ENCODE data around the gene CD244. TPM values are rescaled to one million over a fixed set of nuclear protein-coding genes. Genes with fewer than 3 reads are reported as not detected.
A peak's percentile ranks its signal among the peaks of the same experiment; 100 is the strongest.

CD244 gene
- total RNA-seq, 1 experiment from 2014 or later, result not detected

GRCh38 chr1:160855181-160855981 lies 7.3 kb downstream of the CD244 start:
- in situ Hi-C loops (cut with HindIII; ENCODE audit: low sequenced_read_pairs), result no loop called here

GRCh38 chr1:160853754-160854153 lies 8.9 kb downstream of the CD244 start:
- in situ Hi-C loops (cut with HindIII; ENCODE audit: low sequenced_read_pairs), result no loop called here
- DNase-seq (ENCODE audit: low spot score), result no peak

More at GRCh38 chr1:160855181-160855981, 7.3 kb downstream of the CD244 start:
- no peak for DNase-seq (ENCODE audit: low spot score)

GRCh38 chr1:160853014-160853413 lies 9.7 kb downstream of the CD244 start:
- no peak for DNase-seq (ENCODE audit: low spot score)

GRCh38 chr1:160850993-160851392 lies 11.7 kb downstream of the CD244 start:
- in situ Hi-C loops (cut with HindIII; ENCODE audit: low sequenced_read_pairs), result no loop called here
- DNase-seq (ENCODE audit: low spot score), result no peak

More at GRCh38 chr1:160853014-160853413, 9.7 kb downstream of the CD244 start:
- in situ Hi-C loops (cut with HindIII; ENCODE audit: low sequenced_read_pairs), result no loop called here

GRCh38 chr1:160850541-160850940 lies 12.1 kb downstream of the CD244 start:
- DNase-seq (ENCODE audit: low spot score), result no peak
- in situ Hi-C loops (cut with HindIII; ENCODE audit: low sequenced_read_pairs), result no loop called here

- no peak for DNase-seq (ENCODE audit: low spot score)
- in situ Hi-C loops (cut with HindIII; ENCODE audit: low sequenced_read_pairs), result no loop called here
Measured at GRCh38 chr1:160846281-160846680, 16.4 kb downstream of the CD244 start.

- DNase-seq (ENCODE audit: low spot score), result no peak
- in situ Hi-C loops (cut with HindIII; ENCODE audit: low sequenced_read_pairs), result no loop called here
Measured at GRCh38 chr1:160844447-160845232, 18.0 kb downstream of the CD244 start.

GRCh38 chr1:160841079-160841478 lies 21.6 kb downstream of the CD244 start:
- in situ Hi-C loops (cut with HindIII; ENCODE audit: low sequenced_read_pairs), result no loop called here

GRCh38 chr1:160839746-160840145 lies 22.9 kb downstream of the CD244 start:
- no peak for DNase-seq (ENCODE audit: low spot score)
- in situ Hi-C loops (cut with HindIII; ENCODE audit: low sequenced_read_pairs), result no loop called here

More at GRCh38 chr1:160841079-160841478, 21.6 kb downstream of the CD244 start:
- DNase-seq (ENCODE audit: low spot score), result no peak

GRCh38 chr1:160838888-160839287 lies 23.8 kb downstream of the CD244 start:
- in situ Hi-C loops (cut with HindIII; ENCODE audit: low sequenced_read_pairs), result no loop called here

GRCh38 chr1:160837558-160838205 lies 25.0 kb downstream of the CD244 start:
- no peak for DNase-seq (ENCODE audit: low spot score)
- in situ Hi-C loops (cut with HindIII; ENCODE audit: low sequenced_read_pairs), result no loop called here

More at GRCh38 chr1:160838888-160839287, 23.8 kb downstream of the CD244 start:
- DNase-seq (ENCODE audit: low spot score), result no peak

GRCh38 chr1:160836981-160837557 lies 25.6 kb downstream of the CD244 start:
- DNase-seq (ENCODE audit: low spot score), result no peak

GRCh38 chr1:160836561-160836960 lies 26.1 kb downstream of the CD244 start:
- DNase-seq (ENCODE audit: low spot score), result no peak
- in situ Hi-C loops (cut with HindIII; ENCODE audit: low sequenced_read_pairs), result no loop called here

More at GRCh38 chr1:160836981-160837557, 25.6 kb downstream of the CD244 start:
- in situ Hi-C loops (cut with HindIII; ENCODE audit: low sequenced_read_pairs), result no loop called here

GRCh38 chr1:160835751-160836150 lies 26.9 kb downstream of the CD244 start:
- in situ Hi-C loops (cut with HindIII; ENCODE audit: low sequenced_read_pairs), result no loop called here

GRCh38 chr1:160834945-160835565 lies 27.6 kb downstream of the CD244 start:
- in situ Hi-C loops (cut with HindIII; ENCODE audit: low sequenced_read_pairs), result no loop called here
- no peak for DNase-seq (ENCODE audit: low spot score)

More at GRCh38 chr1:160835751-160836150, 26.9 kb downstream of the CD244 start:
- no peak for DNase-seq (ENCODE audit: low spot score)

GRCh38 chr1:160830321-160831153 lies 32.1 kb downstream of the CD244 start:
- in situ Hi-C loops (cut with HindIII; ENCODE audit: low sequenced_read_pairs), result no loop called here

GRCh38 chr1:160829766-160830165 lies 32.9 kb downstream of the CD244 start:
- in situ Hi-C loops (cut with HindIII; ENCODE audit: low sequenced_read_pairs), result no loop called here
- no peak for DNase-seq (ENCODE audit: low spot score)

More at GRCh38 chr1:160830321-160831153, 32.1 kb downstream of the CD244 start:
- peak; percentile 15 for DNase-seq (ENCODE audit: low spot score)

- in situ Hi-C loops (cut with HindIII; ENCODE audit: low sequenced_read_pairs), result no loop called here
- no peak for DNase-seq (ENCODE audit: low spot score)
Measured at GRCh38 chr1:160827418-160827817, 35.3 kb downstream of the CD244 start.

All from G401 (cell line).